GM13976 (cell line): ENCODE measurements around the gene CAPS.
"Not testable (repeated sequence)": the region's sequence is repeated elsewhere in the genome, so short reads cannot be mapped to it uniquely, and the experiment has no call there.

ENCODE experiments used
- DNase-seq: peaks from one replicate; pipeline ENCODE4 v3.0.0; 2012; ENCODE audit warnings: low spot score
- in situ Hi-C: fragments of 300-500 bp; cut with MboI; formaldehyde crosslinking; loops from one replicate; pipeline ENCODE4 v1.12.0; 2022; ENCODE audit warnings: low sequenced_read_pairs, mixed read lengths, inconsistent platforms; ENCODE audit not compliant: unreplicated experiment
- TF ChIP-seq, protein P1 (sequence below): IDR thresholded peaks from 2 replicates; pipeline ENCODE4 v1.5.1; 2012; ENCODE audit warnings: borderline replicate concordance, mild to moderate bottlenecking; ENCODE audit not compliant: insufficient read depth; ENCODE audit errors: extremely low read depth, missing control alignments, control extremely low read depth

CAPS gene

DNA sequence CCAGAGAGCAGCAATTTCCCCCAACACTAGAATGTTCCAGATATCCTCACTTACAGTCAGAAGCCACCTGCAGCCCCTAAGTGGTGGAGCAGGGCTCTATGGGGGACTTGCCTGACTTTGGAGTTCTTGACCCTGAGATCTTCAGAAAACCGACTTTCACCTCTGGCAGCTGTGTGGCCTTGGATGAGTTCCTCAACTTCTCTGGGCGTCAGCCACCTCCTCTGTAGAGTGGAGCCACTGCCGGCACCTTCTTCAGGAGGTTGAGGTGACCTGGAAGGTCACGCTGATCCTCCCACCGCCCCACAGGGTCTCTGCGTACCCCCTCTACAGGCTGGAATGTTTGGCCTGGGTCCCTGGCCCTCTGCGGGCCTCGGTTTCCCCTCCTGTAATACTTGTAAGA lies 36.6 kb upstream of the CAPS start:
- TF ChIP-seq, protein P1, sequence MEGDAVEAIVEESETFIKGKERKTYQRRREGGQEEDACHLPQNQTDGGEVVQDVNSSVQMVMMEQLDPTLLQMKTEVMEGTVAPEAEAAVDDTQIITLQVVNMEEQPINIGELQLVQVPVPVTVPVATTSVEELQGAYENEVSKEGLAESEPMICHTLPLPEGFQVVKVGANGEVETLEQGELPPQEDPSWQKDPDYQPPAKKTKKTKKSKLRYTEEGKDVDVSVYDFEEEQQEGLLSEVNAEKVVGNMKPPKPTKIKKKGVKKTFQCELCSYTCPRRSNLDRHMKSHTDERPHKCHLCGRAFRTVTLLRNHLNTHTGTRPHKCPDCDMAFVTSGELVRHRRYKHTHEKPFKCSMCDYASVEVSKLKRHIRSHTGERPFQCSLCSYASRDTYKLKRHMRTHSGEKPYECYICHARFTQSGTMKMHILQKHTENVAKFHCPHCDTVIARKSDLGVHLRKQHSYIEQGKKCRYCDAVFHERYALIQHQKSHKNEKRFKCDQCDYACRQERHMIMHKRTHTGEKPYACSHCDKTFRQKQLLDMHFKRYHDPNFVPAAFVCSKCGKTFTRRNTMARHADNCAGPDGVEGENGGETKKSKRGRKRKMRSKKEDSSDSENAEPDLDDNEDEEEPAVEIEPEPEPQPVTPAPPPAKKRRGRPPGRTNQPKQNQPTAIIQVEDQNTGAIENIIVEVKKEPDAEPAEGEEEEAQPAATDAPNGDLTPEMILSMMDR = no peak
- in situ Hi-C loops = no loop called here
- DNase-seq = no peak

DNA sequence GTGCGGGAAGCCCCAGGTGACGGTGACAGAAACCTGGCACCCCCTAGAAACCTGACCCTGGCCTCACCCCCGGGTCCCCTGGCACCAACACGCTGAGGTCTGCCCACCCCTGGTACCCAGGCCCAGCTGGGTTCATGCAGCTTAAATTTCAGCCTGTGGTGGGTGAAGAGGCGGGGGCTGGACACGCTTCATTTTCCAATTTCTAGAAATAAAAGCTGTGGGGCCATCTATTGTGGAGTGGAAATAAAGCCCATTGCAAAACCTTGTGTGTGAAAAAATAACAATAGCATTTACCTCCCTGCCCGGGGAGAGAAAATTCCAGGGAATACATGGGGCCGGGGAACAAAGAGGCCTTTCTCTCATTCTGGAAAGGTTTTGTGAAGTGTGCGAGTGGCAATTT lies 36.2 kb upstream of the CAPS start:
- in situ Hi-C loops = no loop called here
- DNase-seq = no peak
- TF ChIP-seq, protein P1 = no peak

DNA sequence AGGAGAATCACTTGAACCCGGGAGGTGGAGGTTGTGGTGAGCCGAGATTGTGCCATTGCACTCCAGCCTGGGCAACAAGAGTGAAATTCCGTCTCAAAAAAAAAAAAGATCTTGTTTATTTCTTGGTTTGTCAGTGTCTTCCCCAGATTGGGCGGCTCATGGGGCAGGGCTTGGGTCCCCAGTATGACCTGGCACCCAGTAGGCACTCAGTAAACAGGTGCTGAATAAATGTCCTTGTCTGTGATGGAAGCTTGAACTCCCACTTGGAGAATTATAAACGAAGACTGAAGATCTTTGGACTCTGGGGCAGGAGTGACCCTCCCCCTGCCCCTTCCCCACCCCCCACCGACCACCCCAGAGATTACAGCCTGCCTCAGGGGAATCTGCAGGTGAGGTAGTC lies 33.9 kb upstream of the CAPS start:
- TF ChIP-seq, protein P1 = no peak
- in situ Hi-C loops = no loop called here
- DNase-seq = no peak

DNA sequence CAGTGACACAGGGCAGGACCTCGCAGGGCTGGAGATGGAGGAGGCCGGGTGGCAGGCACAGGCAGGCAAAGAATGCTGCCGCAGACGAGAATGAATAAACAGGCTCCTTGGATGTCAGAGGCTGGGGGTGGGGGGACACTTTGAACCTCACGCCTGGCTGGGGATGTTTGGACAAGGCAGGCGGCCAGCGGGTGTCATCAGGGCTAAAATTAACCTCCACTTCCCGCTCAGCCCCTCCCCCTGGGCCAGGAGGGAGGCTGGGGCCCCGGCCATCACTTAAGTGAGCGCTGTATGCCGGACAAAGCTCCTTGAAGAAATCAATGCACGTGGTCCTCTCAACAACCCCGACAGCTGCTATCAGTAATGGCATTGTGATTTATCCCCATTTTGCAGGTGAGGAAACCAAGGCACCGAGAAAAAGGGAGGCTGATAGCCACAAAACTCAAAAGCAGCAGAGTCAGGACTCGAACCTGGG lies 33.4 kb upstream of the CAPS start:
- in situ Hi-C loops = no loop called here
- TF ChIP-seq, protein P1 = no peak
- no peak for DNase-seq

DNA sequence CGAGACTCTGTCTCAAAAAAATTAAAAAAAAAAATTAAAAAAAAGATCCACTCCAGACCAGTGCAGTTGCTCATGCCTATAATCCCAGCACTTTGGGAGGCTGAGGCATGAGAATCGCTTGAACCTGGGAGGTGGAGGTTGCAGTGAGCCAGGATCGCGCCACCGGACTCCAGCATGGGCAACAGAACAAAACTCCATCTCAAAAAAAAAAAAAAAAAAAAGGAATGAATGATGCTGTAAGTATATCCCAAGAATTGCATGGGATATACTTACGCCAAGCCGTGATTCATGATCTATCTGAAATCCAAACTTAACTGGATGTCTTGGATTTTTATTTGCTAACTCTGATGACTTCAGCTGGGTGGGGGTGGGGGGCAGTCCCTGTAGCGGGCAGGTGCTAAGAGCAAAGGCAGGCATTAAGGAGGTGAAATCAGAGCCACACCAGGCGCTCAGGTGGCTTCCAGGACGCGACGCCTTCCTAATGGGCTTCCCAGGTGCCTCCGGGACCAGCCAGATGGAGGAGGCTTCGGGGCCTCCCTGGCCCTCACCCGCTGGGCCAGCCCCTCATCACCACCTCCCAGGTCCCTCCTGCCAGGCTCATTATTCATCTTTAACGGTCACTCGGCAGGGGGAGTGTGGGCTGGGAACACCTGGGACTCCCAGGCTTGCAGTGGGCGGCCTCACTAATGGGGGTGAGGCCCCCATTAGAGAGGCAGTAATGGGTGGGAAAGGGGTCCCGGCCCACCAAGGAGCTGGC lies 32.3 kb upstream of the CAPS start:
- in situ Hi-C loops = no loop called here
- TF ChIP-seq, protein P1 = no peak
- no peak for DNase-seq

DNA sequence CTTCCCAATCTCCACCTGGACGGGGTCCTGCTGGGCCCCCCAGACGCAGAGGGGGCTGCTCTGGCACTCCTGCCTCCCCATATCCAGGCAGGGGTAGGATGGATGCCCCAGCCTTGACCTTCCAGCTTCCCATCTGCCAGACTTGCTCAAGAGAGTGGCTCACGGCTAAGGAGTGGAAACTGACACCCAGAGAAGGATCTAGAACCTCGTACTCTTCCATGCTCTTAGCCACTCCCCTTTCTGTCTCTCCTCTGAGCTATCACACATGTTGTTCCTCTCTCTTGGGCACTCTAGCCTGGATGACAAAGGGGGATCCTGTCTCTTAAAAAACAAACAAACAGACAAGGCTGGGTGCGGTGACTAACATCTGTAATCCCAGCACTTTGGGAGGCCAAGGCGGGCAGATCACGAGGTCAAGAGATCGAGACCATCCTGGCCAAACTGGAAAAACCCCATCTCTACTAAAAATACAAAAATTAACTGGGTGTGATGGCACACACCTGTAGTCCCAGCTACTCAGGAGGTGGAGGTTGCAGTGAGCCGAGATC lies 31.6 kb upstream of the CAPS start:
- TF ChIP-seq, protein P1 = no peak
- DNase-seq = no peak
- in situ Hi-C loops = no loop called here

DNA sequence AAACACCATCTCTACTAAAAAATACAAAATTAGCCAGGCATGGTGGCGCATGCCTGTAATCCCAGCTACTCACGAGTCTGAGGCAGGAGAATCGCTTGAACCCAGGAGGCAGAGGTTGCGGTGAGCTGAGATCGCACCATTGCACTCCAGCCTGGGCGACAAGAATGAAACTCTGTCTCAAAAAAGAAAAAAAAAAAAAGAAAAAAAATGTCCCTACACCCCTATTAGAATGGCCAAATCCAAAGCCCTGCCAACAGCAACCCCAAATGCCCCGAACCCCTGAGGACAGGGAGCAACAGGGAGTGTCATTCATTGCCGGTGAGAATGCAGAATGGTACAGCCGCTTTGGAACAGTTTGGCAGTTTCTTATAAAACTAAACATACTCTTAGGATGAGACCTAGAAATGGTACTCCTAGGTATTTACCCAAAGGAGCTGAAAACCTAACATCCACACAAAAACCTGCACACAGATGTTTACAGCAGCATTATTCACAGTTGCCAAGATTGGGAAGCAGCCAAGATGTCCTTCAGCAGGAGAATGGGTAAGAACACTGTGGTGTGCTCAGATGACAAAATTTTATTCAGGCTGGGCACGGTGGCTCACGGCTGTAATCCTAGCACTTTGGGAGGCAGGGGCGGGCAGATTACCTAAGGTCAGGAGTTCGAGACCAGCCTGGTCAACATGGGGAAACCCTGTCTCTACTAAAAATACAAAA lies 30.7 kb upstream of the CAPS start:
- DNase-seq, in situ Hi-C loops: not testable (repeated sequence)

DNA sequence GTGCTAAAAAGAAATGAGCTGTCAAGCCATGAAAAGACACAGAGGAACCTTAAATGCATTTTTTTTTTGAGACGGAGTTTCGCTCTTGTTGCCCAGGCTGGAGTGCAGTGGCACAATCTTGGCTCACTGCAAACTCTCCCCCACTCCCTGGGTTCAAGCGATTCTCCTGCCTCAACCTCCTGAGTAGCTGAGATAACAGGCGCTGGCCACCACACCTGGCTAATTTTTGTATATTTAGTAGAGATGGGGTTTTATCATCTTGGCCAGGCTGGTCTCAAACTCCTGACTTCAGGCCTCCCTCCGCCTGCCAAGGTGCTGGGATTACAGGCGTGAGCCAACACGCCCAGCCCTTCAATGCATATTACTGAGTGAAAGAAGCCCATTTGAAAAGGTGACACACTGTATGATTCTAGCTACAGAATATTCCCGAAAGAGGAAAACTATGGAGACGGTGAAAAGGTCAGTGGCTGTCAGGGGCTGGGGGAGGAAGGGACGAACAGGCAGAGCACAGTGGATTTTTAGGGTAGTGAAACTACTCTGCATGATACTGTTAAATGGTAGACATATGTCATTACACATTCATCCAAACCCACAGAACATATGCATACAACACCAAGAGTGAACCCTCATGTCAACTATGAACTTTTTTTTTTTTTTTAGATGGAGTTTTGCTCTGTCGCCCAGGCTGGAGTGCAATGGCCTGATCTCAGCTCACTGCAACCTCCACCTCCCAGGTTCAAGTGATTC lies 29.8 kb upstream of the CAPS start:
- DNase-seq, in situ Hi-C loops: not testable (repeated sequence)
